GM18517 (cell line): Measurements from ENCODE around the gene SLC6A13.

ENCODE experiments used
- ATAC-seq: cut with Tn5 transposase; IDR thresholded peaks from one replicate; pipeline ENCODE4 v1.9.1; 2021; ENCODE audit warnings: mild to moderate bottlenecking, moderate library complexity; ENCODE audit not compliant: unreplicated experiment

The SLC6A13 gene

DNA sequence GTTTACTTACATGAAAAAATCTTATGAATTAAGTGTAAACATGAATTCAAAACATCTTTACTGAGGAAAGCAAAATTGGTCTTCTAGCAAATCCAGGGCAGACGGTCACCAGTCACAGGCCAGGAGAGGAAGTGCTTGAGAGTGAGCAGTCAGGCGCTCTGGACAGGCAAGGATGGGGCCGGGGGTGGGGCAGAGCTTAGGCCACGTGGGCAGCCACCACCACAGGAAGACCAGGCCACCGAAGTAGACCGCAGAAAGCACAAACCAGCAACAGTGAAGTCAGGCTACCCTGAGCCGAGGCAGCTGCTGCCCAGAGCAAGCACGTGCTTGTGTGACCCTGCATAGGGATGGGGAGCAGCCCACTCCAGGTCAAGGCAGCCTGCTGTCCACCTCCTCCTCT is 82.2 kb downstream of the SLC6A13 start:
- ATAC-seq = no peak

GRCh38 chr12:179885-180284 is 82.8 kb downstream of the SLC6A13 start:
- ATAC-seq = no peak

- ATAC-seq = no peak
Measured at GRCh38 chr12:179131-179884, 83.3 kb downstream of the SLC6A13 start.

DNA sequence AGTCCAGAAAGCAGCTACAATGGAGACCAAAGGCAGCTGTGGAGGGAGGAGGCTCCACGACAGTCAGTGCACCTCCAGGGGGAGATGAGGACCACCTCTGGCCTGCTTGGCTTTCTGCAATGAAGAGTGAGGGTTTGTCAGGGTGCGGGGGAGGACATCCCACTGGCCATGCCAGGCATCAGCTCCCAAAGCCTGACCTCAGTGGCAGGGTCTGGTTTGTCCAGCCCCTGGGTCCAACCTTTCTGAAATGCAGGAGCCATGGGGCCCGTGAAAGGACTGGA is 83.9 kb downstream of the SLC6A13 start:
- no peak for ATAC-seq

DNA sequence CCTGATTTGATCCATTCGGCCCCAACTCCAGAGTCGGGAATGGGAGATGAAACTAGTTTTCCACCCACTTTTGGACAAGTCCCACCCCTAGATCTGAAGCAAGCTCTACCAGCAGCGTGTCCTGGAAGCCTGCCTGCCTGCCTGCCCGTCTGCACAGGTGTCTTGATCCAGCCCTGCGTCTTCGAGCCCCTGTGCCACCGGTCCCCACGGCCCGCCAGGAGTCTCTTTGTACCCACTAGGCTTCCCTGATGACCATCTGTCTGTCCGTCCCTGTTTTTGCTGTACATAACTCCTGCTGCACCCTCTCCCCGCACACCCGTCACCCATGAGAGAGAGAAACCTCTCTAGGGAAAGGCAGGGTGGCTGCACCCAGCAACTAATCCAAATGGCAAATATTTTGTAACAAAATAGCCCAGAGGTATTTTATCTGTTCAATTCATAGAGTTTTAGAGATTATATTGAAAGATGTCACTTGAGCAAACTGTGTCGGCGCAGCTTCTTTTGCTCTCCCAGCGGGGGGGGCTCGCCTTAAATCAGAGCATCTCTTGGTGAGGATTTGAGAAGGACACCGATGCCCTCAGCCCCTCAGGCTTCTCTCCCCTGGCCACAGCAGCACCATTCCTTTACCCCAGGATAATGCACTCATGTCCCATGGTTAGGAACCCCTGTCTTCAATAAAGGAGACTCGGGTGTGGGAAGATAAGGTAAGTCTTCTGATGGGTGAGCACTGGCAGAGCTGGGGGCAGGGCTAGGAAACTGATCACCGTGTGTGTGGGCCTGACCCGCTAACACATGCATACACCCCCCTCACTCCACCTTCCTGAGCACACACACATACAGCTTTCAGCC is 84.4 kb downstream of the SLC6A13 start:
- no peak for ATAC-seq

- ATAC-seq = no peak
Measured at GRCh38 chr12:177336-177979, 85.2 kb downstream of the SLC6A13 start.

- no peak for ATAC-seq
Measured at GRCh38 chr12:176321-177181, 86.1 kb downstream of the SLC6A13 start.

DNA sequence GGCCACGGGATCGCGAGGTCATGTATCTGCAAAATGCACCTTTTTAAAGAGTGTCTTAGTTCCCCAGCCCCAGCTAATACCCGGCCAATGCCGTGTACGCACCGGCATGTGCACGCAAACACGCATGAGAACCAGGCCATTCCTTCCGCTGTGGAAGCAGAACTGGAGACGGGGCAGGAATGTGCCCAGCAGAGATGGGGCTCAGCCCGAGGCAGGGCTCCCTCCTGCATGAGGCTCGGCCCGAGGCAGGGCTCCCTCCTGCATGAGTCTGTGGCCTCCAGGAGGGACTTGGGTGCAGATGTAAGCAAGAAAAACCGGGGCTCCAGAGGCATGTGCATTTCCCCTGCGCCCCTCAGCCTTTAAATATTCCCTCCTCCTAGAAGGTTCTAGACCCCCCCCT is 86.9 kb downstream of the SLC6A13 start:
- no peak for ATAC-seq

DNA sequence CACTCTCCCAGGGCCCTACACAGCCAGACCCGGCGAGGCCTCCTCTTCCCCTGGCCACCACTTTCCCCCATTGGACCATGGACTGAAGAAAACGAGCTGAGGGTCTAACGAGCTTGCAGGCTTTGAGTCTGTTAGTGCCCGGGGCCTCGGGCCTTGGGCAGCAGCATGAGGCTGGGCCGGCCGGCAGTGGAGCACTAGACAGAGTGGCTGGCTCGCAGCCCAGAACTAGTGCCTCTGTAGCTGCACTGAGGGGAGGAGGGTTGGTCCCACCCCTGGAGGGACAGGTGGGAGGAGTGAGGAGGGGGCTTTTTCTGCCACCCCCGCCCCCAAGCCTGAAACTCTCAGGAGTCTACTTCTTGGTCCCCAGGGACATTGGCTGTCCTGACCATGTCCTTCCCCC is 87.4 kb downstream of the SLC6A13 start:
- no peak for ATAC-seq

DNA sequence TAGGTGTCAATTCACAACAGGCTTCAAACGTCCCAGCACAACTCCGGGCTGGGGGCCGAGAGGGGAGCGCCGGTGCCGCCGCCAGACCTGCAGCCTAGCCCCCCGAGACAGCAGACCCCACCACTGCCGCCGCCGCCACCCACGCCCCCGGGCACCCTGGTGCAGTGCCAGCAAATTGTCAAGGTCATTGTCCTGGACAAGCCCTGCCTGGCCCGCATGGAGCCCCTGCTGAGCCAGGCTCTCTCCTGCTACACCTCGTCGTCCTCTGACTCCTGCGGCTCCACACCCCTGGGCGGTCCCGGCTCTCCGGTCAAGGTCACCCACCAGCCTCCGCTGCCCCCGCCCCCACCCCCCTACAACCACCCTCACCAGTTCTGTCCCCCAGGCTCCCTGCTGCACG is 88.0 kb downstream of the SLC6A13 start:
- no peak for ATAC-seq

DNA sequence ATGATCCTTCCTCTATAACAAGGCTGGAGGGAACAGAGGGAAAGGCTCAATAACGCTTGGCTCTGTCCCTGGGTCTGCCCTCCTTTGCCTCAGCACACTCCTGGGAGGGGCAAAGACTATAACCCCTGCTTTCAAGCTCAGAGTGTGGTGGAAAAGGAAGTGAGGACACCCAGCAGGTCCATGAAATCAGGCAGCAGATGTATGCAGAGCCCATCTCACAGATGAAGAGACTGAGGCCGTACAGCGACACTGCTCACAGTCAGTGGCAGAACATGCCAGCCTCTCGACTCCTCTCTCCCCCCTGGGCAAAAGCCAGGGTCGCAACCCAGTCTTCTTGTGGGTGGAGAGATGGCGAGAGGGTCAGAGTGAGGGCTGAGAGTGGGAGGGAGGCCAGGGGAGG is 88.5 kb downstream of the SLC6A13 start:
- no peak for ATAC-seq

GRCh38 chr12:172732-173161 is 89.9 kb downstream of the SLC6A13 start:
- ATAC-seq = no peak

DNA sequence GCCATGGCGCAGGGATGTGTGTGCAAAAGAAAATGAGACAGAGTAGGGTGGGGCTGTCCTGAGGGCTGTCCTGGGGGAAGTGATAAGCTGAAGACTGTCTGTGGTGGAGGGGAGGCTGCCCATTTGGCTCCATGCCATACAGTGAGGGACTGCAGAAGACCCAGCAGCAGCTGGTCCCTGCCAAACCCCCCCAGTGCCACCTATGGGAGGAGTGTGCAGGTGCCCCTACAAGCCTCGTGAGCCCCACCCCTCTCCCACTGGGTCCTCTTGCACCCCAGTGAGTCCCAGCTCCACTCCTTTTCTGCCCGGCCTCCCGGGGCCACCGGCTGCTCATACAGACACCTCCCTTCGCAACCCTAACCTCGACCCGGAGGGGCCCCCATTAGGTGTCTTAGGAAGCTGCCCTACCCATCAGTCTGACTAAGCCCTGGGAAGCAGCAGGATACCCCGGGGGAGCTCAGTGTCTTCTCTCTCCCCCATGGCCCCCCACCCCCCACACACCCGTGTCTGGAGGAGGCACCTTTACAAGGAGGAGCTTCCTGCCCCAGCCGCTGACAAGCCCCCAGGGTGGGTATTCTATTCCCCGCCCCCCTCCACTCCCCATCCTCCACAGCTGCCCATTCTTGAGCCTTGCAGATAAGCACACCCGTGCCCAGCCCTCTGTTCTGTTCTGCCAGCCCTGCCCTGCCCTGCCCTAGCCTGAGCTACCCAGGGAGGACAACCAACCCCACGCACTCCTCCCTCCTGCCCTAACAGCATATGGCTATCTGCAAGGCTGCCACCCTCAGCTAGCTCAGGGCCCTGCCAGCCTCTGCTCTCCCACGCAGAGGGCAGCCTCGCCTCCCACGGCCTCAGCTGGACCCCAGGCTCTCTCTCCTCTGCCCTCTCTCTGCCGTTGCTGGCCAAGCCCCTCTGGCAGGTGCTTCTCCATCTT is 90.6 kb downstream of the SLC6A13 start:
- no peak for ATAC-seq

DNA sequence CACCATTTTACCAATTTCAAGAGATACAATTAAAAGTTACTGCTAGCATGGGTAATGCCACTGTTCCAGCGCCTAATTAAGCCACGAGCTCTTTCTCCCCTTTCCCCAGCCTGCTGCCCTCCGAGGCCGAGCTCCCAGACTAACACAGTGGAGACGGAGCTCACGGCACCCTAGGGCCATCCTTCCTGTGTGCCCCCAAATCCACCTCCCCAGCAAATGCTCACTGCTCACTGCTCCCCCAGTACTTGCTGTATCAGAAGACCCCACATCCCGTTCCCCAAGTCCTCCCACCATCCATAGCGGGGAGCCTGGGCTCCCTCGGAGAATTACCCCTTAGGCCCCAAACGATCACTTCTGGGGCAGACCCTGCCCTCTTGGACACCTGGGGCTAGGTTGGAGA is 91.4 kb downstream of the SLC6A13 start:
- ATAC-seq = no peak
